ENCODE results near the gene ARHGEF25. TPM values are rescaled to one million over a fixed set of nuclear protein-coding genes. Genes with fewer than 3 reads are reported as not detected.

ARHGEF25 gene
- total and polyA plus RNA-seq, 2 of the 4 experiments (the other 2 are of a cell fraction), result 6.3 to 17.9 TPM

GRCh38 chr12:57582440-57582839 is 28.8 kb upstream of the ARHGEF25 start:
- POLR2A ChIA-PET (ENCODE audit: unreplicated experiment), result no interaction called here
- H2BK120ac ChIP-seq (ENCODE audit: low read depth, low read length), result no peak overlapping the region
- H4K8ac ChIP-seq (ENCODE audit: low read depth in 2 of 2, low read length in 2 of 2), result no peak overlapping the region
- no peak overlapping the region for H4K5ac ChIP-seq (ENCODE audit: low read depth, low read length)
- H3K27ac ChIP-seq (ENCODE audit: insufficient read depth, low read length), result no peak overlapping the region
- no peak overlapping the region for H2AK5ac ChIP-seq (ENCODE audit: low read depth, low read length)
- H3K9ac ChIP-seq (ENCODE audit: low read depth, low read length), result no peak overlapping the region
- BruUV-seq (replicated peaks), result no TSS peak
- no peaks in the 10 kb centered on the region for H3K9me3 ChIP-seq (ENCODE audit: control insufficient read depth, insufficient read depth, low read length)
- H3K56ac ChIP-seq (ENCODE audit: extremely low read depth, insufficient read depth, low read length), result no peak overlapping the region
- no peaks in the 10 kb centered on the region for H3K36me3 ChIP-seq (ENCODE audit: control insufficient read depth, insufficient read depth, low read length)
- H3K27me3 ChIP-seq (ENCODE audit: control insufficient read depth, insufficient read depth, low read length), result peaks cover 34% of the 10 kb centered on the region
- no peak overlapping the region for H3K23ac ChIP-seq (ENCODE audit: low read depth, low read length)
- no peak overlapping the region for H4K91ac ChIP-seq (ENCODE audit: insufficient read depth, low read depth, low read length)
- intact Hi-C loops (cut with micrococcal nuclease), result loop anchor here (2.0 to 5.0 kb wide), 2 partner anchors 110 to 155 kb away; partner anchors contain the start of gene AGAP2
- dilution Hi-C loops (cut with HindIII; ENCODE audit: low sequenced_read_pairs, unreplicated experiment), result no loop called here
- CTCF ChIA-PET, result interaction anchor here (0.6 to 1.9 kb wide), 6 partner anchors 12 to 112 kb away, joined by 3 to 4 read pairs (median 3); partner anchors contain the start of genes ARHGEF25 and OS9
- H3K9me1 ChIP-seq (ENCODE audit: insufficient read depth, low read length), result no peaks in the 10 kb centered on the region
- H3K4me2 ChIP-seq (ENCODE audit: low read depth, low read length), result no peak overlapping the region
- H2AK9ac ChIP-seq (replicated peaks; ENCODE audit: low read depth, low read length, poor library complexity), result no peak overlapping the region
- WGBS, 2 experiments (ENCODE audit: extremely low coverage in 2 of 2, insufficient read length in 1 of 2), result no CpG with 5 or more reads among the region's 1 CpG
- TF ChIP-seq ELK1 (IDR thresholded peaks at IDR 0.05; ENCODE audit: borderline replicate concordance, low read depth, low read length) (no peak), SMC3 (IDR thresholded peaks at IDR 0.05; ENCODE audit: low read depth, low read length) (no peak), CTCF (conservative IDR thresholded peaks at IDR 0.05; ENCODE audit: low read depth, low read length) (no peak), MAZ (IDR thresholded peaks at IDR 0.05; ENCODE audit: borderline replicate concordance, low read depth, low read length) (no peak), USF2 (IDR thresholded peaks at IDR 0.05; ENCODE audit: low read depth, low read length) (no peak), NFE2L2 (IDR thresholded peaks at IDR 0.05; ENCODE audit: low read depth, low read length) (no peak), RFX5 (IDR thresholded peaks at IDR 0.05; ENCODE audit: low read depth, low read length) (no peak), MAFK (IDR thresholded peaks at IDR 0.05; ENCODE audit: low read depth, low read length) (no peak), RCOR1 (IDR thresholded peaks at IDR 0.05; ENCODE audit: insufficient replicate concordance, low read length) (no peak)
- no peaks in the 10 kb centered on the region for H3K4me1 ChIP-seq (ENCODE audit: control insufficient read depth, insufficient read depth, low read length)
- ATAC-seq (ENCODE audit: low read depth), result no peak
- H3K4me3 ChIP-seq (ENCODE audit: insufficient read depth, low read depth, low read length), result no peak overlapping the region
- no peak overlapping the region for H3K18ac ChIP-seq (ENCODE audit: low read depth, low read length)
- H4K20me1 ChIP-seq (ENCODE audit: insufficient read depth, low read length), result no peaks in the 10 kb centered on the region
- H2BK20ac ChIP-seq (ENCODE audit: low read depth, low read length), result no peak overlapping the region
- H2AFZ ChIP-seq (replicated peaks; ENCODE audit: low read length, poor library complexity), result no peak overlapping the region
- no peak overlapping the region for H3K4ac ChIP-seq (ENCODE audit: low read depth, low read length)
- in situ Hi-C loops (cut with MboI; ENCODE audit: low sequenced_read_pairs), result loop anchor here (5.0 to 10.0 kb wide), 2 partner anchors 40 to 152 kb away; partner anchors contain the start of gene AGAP2
- DNase-seq, result no peak
- no peak overlapping the region for H2BK15ac ChIP-seq (ENCODE audit: low read depth, low read length)
- no peaks in the 10 kb centered on the region for H3K79me1 ChIP-seq (ENCODE audit: low read depth in 1 of 2, low read length in 2 of 2)
- no peak overlapping the region for H2BK5ac ChIP-seq (ENCODE audit: low read depth, low read length, poor library complexity, severe bottlenecking)
- H3K14ac ChIP-seq (replicated peaks; ENCODE audit: low read depth, low read length), result no peak overlapping the region

Data from IMR-90 (cell line).